Aorta (tissue), 5 donors: Measurements from ENCODE around the gene PFDN1. TPM values are rescaled to one million over a fixed set of nuclear protein-coding genes. Genes with fewer than 3 reads are reported as not detected.
A peak's percentile ranks its signal among the peaks of the same experiment; 100 is the strongest.

Source experiments
- ATAC-seq: fragments of 200-7000 bp; cut with Tn5 transposase; one replicate; pipeline ENCODE4 v1.9.1; 2022; ENCODE audit warnings: moderate library complexity; ENCODE audit not compliant: low FRiP score
- DNase-seq, 2 donors: peaks; one replicate each; pipeline ENCODE4 v3.0.0-alpha.2; 2020
- H3K27ac ChIP-seq, 2 donors: one replicate each; pipeline ENCODE4 v1.5.1; 2013; ENCODE audit warnings: low read length in 2 of 2, mild to moderate bottlenecking in 2 of 2, moderate library complexity in 2 of 2, control low read depth in 1 of 2, inconsistent platforms in 1 of 2, low read depth in 1 of 2
- H3K27me3 ChIP-seq, 2 donors: one replicate each; pipeline ENCODE4 v1.6.1; 2013; ENCODE audit warnings: control low read depth in 1 of 2, low read length in 1 of 2, mild to moderate bottlenecking in 1 of 2, moderate library complexity in 1 of 2; ENCODE audit not compliant: insufficient read depth in 2 of 2, control insufficient read depth in 1 of 2
- H3K36me3 ChIP-seq, 2 donors: one replicate each; pipeline ENCODE4 v1.6.1; 2013; ENCODE audit warnings: control low read depth in 1 of 2, low read length in 1 of 2, mild to moderate bottlenecking in 1 of 2; ENCODE audit not compliant: insufficient read depth in 2 of 2, control insufficient read depth in 1 of 2
- H3K4me1 ChIP-seq, 2 donors: one replicate each; pipeline ENCODE4 v1.6.1; 2013; ENCODE audit warnings: low read length in 2 of 2, control low read depth in 1 of 2, mild to moderate bottlenecking in 1 of 2, moderate library complexity in 1 of 2; ENCODE audit not compliant: insufficient read depth in 2 of 2, control insufficient read depth in 1 of 2
- H3K4me3 ChIP-seq, 2 donors: one replicate each; pipeline ENCODE4 v1.5.1; 2013; ENCODE audit warnings: low read length in 2 of 2, control low read depth in 1 of 2, mild to moderate bottlenecking in 1 of 2
- H3K9me3 ChIP-seq: one replicate; pipeline ENCODE4 v1.6.1; 2013; ENCODE audit warnings: mild to moderate bottlenecking, low read length; ENCODE audit not compliant: control insufficient read depth
- WGBS, 2 donors: extraction: QIAGEN DNeasy Blood & Tissue Kit; methylation state at CpG; one replicate each; pipeline ENCODE4 v1.1.7; 2013; 5-methylcytosine and 5-hydroxymethylcytosine counted together
- intact Hi-C, 2 donors: fragments of 100-400 bp; cut with DNase I; formaldehyde crosslinking; loops; one replicate each; pipeline versions ENCODE4 v1.14.2 to v1.15.0; 2022
- polyA plus RNA-seq, 2 donors: library from polyadenylated mRNA; stranded (reverse); fragments of 200-250 nt; gene quantifications; one replicate each; pipeline ENCODE4 v1.2.3, GENCODE V29; 2013
- total RNA-seq, 2 donors: library from RNA; stranded (reverse); fragmentation: NEBNext Ultra II Directional; extraction: Animal tissue kit (Norgen Biotek cat#: 25700); gene quantifications; one replicate each; pipeline ENCODE4 v1.2.1, GENCODE V29; 2021
- donor health status: healthy with polysubstance abuse.
- donor health status: Bipolar disorder and iron deficiency.
- donor health status: DM: no; HTN: no; CAD: no.
- donor health status: DM: no; HTN: no; CAD: no.
- donor health status: DM: yes; HTN: yes; CAD: no.

PFDN1 gene
- total and polyA plus RNA-seq, 4 donors: 31.8 to 89.5 (median 58.8) TPM

GRCh38 chr5:140324041-140324600, 21.2 kb upstream of the PFDN1 start:
- H3K27ac ChIP-seq: peak overlapping the region in 1 of 2 donors; percentile 32
- no peaks in the 10 kb centered on the region for H3K36me3 ChIP-seq
- intact Hi-C loops: no loop called here
- ATAC-seq (no peak), DNase-seq (no peak)
- 88 to 91% methylated on average over 5 of the region's 5 CpGs for WGBS, 2 donors
- H3K9me3 ChIP-seq: no peaks in the 10 kb centered on the region
- peaks cover 0 to 6% of the 10 kb centered on the region in 2 donors for H3K4me1 ChIP-seq
- H3K27me3 ChIP-seq: no peaks in the 10 kb centered on the region
- H3K4me3 ChIP-seq: no peak overlapping the region

- H3K27ac ChIP-seq: peak overlapping the region; percentile 29 to 50
- intact Hi-C loops: no loop called here
- DNase-seq (peak in 1 of 2 donors; percentile 64), ATAC-seq (peak; percentile 71)
- no peaks in the 10 kb centered on the region for H3K9me3 ChIP-seq
- peaks cover 0 to 6% of the 10 kb centered on the region in 2 donors for H3K4me1 ChIP-seq
- H3K36me3 ChIP-seq: no peaks in the 10 kb centered on the region
- no peak overlapping the region for H3K4me3 ChIP-seq
- no peaks in the 10 kb centered on the region for H3K27me3 ChIP-seq
- 3 to 7% methylated on average over 9 of the region's 9 CpGs for WGBS, 2 donors
Measured at GRCh38 chr5:140322751-140323731, 20.1 kb upstream of the PFDN1 start.

GRCh38 chr5:140321796-140322195, 18.9 kb upstream of the PFDN1 start:
- DNase-seq (peak in 1 of 2 donors; percentile 85), ATAC-seq (no peak)
- intact Hi-C loops: no loop called here
- peaks cover 0 to 6% of the 10 kb centered on the region in 2 donors for H3K4me1 ChIP-seq
- H3K27ac ChIP-seq: no peak overlapping the region
- no peaks in the 10 kb centered on the region for H3K9me3 ChIP-seq
- 89 to 98% methylated on average over 2 of the region's 2 CpGs for WGBS, 2 donors
- H3K4me3 ChIP-seq: no peak overlapping the region
- no peaks in the 10 kb centered on the region for H3K36me3 ChIP-seq
- H3K27me3 ChIP-seq: no peaks in the 10 kb centered on the region

GRCh38 chr5:140319833-140320232, 16.9 kb upstream of the PFDN1 start:
- ATAC-seq (no peak), DNase-seq (no peak)
- no peaks in the 10 kb centered on the region for H3K27me3 ChIP-seq
- 97 to 100% methylated on average over 1 of the region's 1 CpG for WGBS, 2 donors
- peaks cover 0 to 6% of the 10 kb centered on the region in 2 donors for H3K4me1 ChIP-seq
- no peak overlapping the region for H3K4me3 ChIP-seq
- no peak overlapping the region for H3K27ac ChIP-seq
- intact Hi-C loops: no loop called here
- H3K36me3 ChIP-seq: no peaks in the 10 kb centered on the region
- no peaks in the 10 kb centered on the region for H3K9me3 ChIP-seq

GRCh38 chr5:140318792-140319191, 15.9 kb upstream of the PFDN1 start:
- 96 to 97% methylated on average over 4 of the region's 4 CpGs for WGBS, 2 donors
- H3K27ac ChIP-seq: no peak overlapping the region
- H3K27me3 ChIP-seq: no peaks in the 10 kb centered on the region
- H3K36me3 ChIP-seq: no peaks in the 10 kb centered on the region
- no peak overlapping the region for H3K4me3 ChIP-seq
- intact Hi-C loops: no loop called here
- no peaks in the 10 kb centered on the region for H3K9me3 ChIP-seq
- H3K4me1 ChIP-seq: no peaks in the 10 kb centered on the region
- ATAC-seq: no peak
- DNase-seq: no peak

GRCh38 chr5:140317859-140318258, 15.0 kb upstream of the PFDN1 start:
- no peak for DNase-seq
- H3K9me3 ChIP-seq: no peaks in the 10 kb centered on the region
- H3K27ac ChIP-seq: no peak overlapping the region
- 83 to 85% methylated on average over 5 of the region's 5 CpGs for WGBS, 2 donors
- H3K36me3 ChIP-seq: no peaks in the 10 kb centered on the region
- no peaks in the 10 kb centered on the region for H3K27me3 ChIP-seq
- no peak overlapping the region for H3K4me3 ChIP-seq
- ATAC-seq: no peak
- H3K4me1 ChIP-seq: peaks cover 0 to 3% of the 10 kb centered on the region in 2 donors
- intact Hi-C loops: no loop called here

- no peak for ATAC-seq
- no peak overlapping the region for H3K27ac ChIP-seq
- intact Hi-C loops: no loop called here
- no peaks in the 10 kb centered on the region for H3K9me3 ChIP-seq
- no peaks in the 10 kb centered on the region for H3K36me3 ChIP-seq
- peaks cover 3 to 7% of the 10 kb centered on the region in 2 donors for H3K4me1 ChIP-seq
- H3K4me3 ChIP-seq: no peak overlapping the region
- WGBS, 2 donors: 89 to 93% methylated on average over 7 of the region's 7 CpGs
- no peak for DNase-seq
- no peaks in the 10 kb centered on the region for H3K27me3 ChIP-seq
Measured at GRCh38 chr5:140312791-140313189, 9.9 kb upstream of the PFDN1 start.

- ATAC-seq (peak; percentile 80), DNase-seq (peak in 1 of 2 donors; percentile 62)
- Histone ChIP-seq H3K27ac (peak overlapping the region in 1 of 2 donors; percentile 12), H3K9me3 (no peaks in the 10 kb centered on the region), H3K36me3 (no peaks in the 10 kb centered on the region), H3K4me1 (peaks cover 3 to 7% of the 10 kb centered on the region in 2 donors), H3K4me3 (no peak overlapping the region), H3K27me3 (no peaks in the 10 kb centered on the region)
- 10 to 18% methylated on average over 4 of the region's 4 CpGs for WGBS, 2 donors
- intact Hi-C loops: no loop called here
Measured at GRCh38 chr5:140312067-140312790, 9.3 kb upstream of the PFDN1 start.
